Neural cell (in vitro differentiated cells): ENCODE data around the gene PBXIP1. TPM values are rescaled to one million over a fixed set of nuclear protein-coding genes. Genes with fewer than 3 reads are reported as not detected.

Experiments used
- H2AFZ ChIP-seq: fragments of 200-600, 300-800 bp; sonication (generic), shearing (Covaris generic); 2 replicates; pipeline ENCODE4 v1.6.0; 2014; ENCODE audit warnings: low read depth, mild to moderate bottlenecking, antibody characterized with exemption, low read length, moderate library complexity
- H3F3A ChIP-seq: fragments of 200-600 bp; shearing (Covaris generic); 2 replicates; pipeline ENCODE4 v1.6.1; 2016; ENCODE audit warnings: mild to moderate bottlenecking, moderate library complexity, mixed read lengths, antibody characterized with exemption, low read length; ENCODE audit not compliant: insufficient read depth, poor library complexity, severe bottlenecking
- H3K27ac ChIP-seq: fragments of 200-600, 300-800 bp; sonication (generic), shearing (Covaris generic); 2 replicates; pipeline ENCODE4 v1.5.1; 2014; ENCODE audit warnings: mild to moderate bottlenecking, low read length, moderate library complexity
- H3K27me3 ChIP-seq: fragments of 300-800, 200-600 bp; sonication (generic), shearing (Covaris generic); 2 replicates; pipeline ENCODE4 v1.6.0; 2014; ENCODE audit warnings: mild to moderate bottlenecking, low read depth, low read length, moderate library complexity; ENCODE audit not compliant: insufficient read depth
- H3K36me3 ChIP-seq: fragments of 300-800, 200-600 bp; sonication (generic), shearing (Covaris generic); 2 replicates; pipeline ENCODE4 v1.5.1; 2014; ENCODE audit warnings: mild to moderate bottlenecking, antibody characterized with exemption, low read length, moderate library complexity; ENCODE audit not compliant: insufficient read depth
- H3K4me2 ChIP-seq: fragments of 300-800, 200-600 bp; sonication (generic), shearing (Covaris generic); 2 replicates; pipeline ENCODE4 v1.6.0; 2014; ENCODE audit warnings: mild to moderate bottlenecking, low read length
- H3K4me3 ChIP-seq: fragments of 300-800, 200-600 bp; sonication (generic), shearing (Covaris generic); 2 replicates; pipeline ENCODE4 v1.5.1; 2014; ENCODE audit warnings: mild to moderate bottlenecking, low read length, moderate library complexity
- H3K79me2 ChIP-seq: fragments of 200-600 bp; shearing (Covaris generic); replicated peaks from 2 replicates; pipeline ENCODE4 v1.6.0; 2014; ENCODE audit warnings: mild to moderate bottlenecking, low read length, moderate library complexity; ENCODE audit not compliant: insufficient read depth
- H3K9ac ChIP-seq: fragments of 300-800, 200-600 bp; sonication (generic), shearing (Covaris generic); 2 replicates; pipeline ENCODE4 v1.6.1; 2016; ENCODE audit warnings: mild to moderate bottlenecking, low read length, mixed read lengths
- H3K9me2 ChIP-seq: fragments of 200-600 bp; shearing (Covaris generic); 2 replicates; pipeline ENCODE4 v1.6.1; 2016; ENCODE audit warnings: mild to moderate bottlenecking, low read length, mixed read lengths; ENCODE audit not compliant: insufficient read depth
- H3K9me3 ChIP-seq: fragments of 200-600, 300-800 bp; sonication (generic), shearing (Covaris generic); 2 replicates; pipeline ENCODE4 v1.6.1; 2016; ENCODE audit warnings: mild to moderate bottlenecking, mixed run types, low read length, moderate library complexity, mixed read lengths
- H4K20me1 ChIP-seq: fragments of 200-600 bp; shearing (Covaris generic); 2 replicates; pipeline ENCODE4 v1.6.1; 2016; ENCODE audit warnings: mild to moderate bottlenecking, mixed run types; ENCODE audit not compliant: insufficient read depth
- CTCF ChIP-seq: fragments of 450-650 bp; IDR thresholded peaks from 2 replicates; pipeline ENCODE4 v1.5.1; 2014; ENCODE audit warnings: antibody characterized with exemption, mild to moderate bottlenecking, moderate library complexity; ENCODE audit not compliant: poor library complexity, severe bottlenecking
- EP300 ChIP-seq: fragments of 450-650 bp; conservative IDR thresholded peaks from 2 replicates; pipeline ENCODE4 v1.6.1; 2014; ENCODE audit warnings: antibody characterized with exemption, mild to moderate bottlenecking, moderate library complexity; ENCODE audit not compliant: poor library complexity, severe bottlenecking
- EZH2 ChIP-seq: fragments of 200-600, 300-800 bp; shearing (Covaris generic), sonication (generic); IDR thresholded peaks from 2 replicates; pipeline ENCODE4 v1.6.1; 2014; ENCODE audit warnings: antibody characterized with exemption, low read length, borderline replicate concordance, mild to moderate bottlenecking; ENCODE audit not compliant: insufficient read depth, poor library complexity, severe bottlenecking
- MXI1 ChIP-seq: fragments of 450-650 bp; conservative IDR thresholded peaks from 2 replicates; pipeline ENCODE4 v1.6.1; 2014; ENCODE audit warnings: antibody characterized with exemption, mild to moderate bottlenecking; ENCODE audit not compliant: poor library complexity, severe bottlenecking
- POLR2AphosphoS5 ChIP-seq: IDR thresholded peaks from 2 replicates; pipeline ENCODE4 v1.6.1; 2012
- RAD21 ChIP-seq: fragments of 450-650 bp; conservative IDR thresholded peaks from 2 replicates; pipeline ENCODE4 v1.6.1; 2014; ENCODE audit warnings: antibody characterized with exemption, mild to moderate bottlenecking, moderate library complexity
- REST ChIP-seq: IDR thresholded peaks from 2 replicates; pipeline ENCODE4 v1.6.1; 2012; ENCODE audit warnings: borderline replicate concordance
- SMC3 ChIP-seq: fragments of 450-650 bp; conservative IDR thresholded peaks from 2 replicates; pipeline ENCODE4 v1.6.1; 2014; ENCODE audit warnings: antibody characterized with exemption, mild to moderate bottlenecking, moderate library complexity; ENCODE audit not compliant: poor library complexity
- TAF1 ChIP-seq: IDR thresholded peaks from 2 replicates; pipeline ENCODE4 v1.6.1; 2012; ENCODE audit warnings: low read depth
- polyA plus RNA-seq: library from polyadenylated mRNA; depleted of rRNA; stranded (reverse); fragments of >200 nt; gene quantifications from 2 replicates; pipeline ENCODE4 v1.2.3, GENCODE V29; 2014

Gene PBXIP1
- polyA plus RNA-seq, 1 donor from 2014 or later, result 5.4 TPM

GRCh38 chr1:154906621-154907081 is 49.2 kb downstream of the PBXIP1 start:
- H2AFZ ChIP-seq, result no peak overlapping the region
- no peak for TF ChIP-seq MXI1
- no peak for TF ChIP-seq EP300
- TF ChIP-seq SMC3, result no peak
- no peak for TF ChIP-seq CTCF
- TF ChIP-seq RAD21, result no peak
- no peak for TF ChIP-seq REST
- no peak for TF ChIP-seq POLR2AphosphoS5
- TF ChIP-seq TAF1, result no peak
- TF ChIP-seq EZH2, result no peak
- H3K9me2 ChIP-seq, result no peaks in the 10 kb centered on the region
- H3K27me3 ChIP-seq, result no peaks in the 10 kb centered on the region
- H3K79me2 ChIP-seq, result no peaks in the 10 kb centered on the region
- H3K27ac ChIP-seq, result no peak overlapping the region
- no peak overlapping the region for H3K9ac ChIP-seq
- H4K20me1 ChIP-seq, result no peaks in the 10 kb centered on the region
- no peak overlapping the region for H3K4me3 ChIP-seq
- H3F3A ChIP-seq, result no peaks in the 10 kb centered on the region
- H3K4me2 ChIP-seq, result no peak overlapping the region
- no peaks in the 10 kb centered on the region for H3K36me3 ChIP-seq
- peaks cover 3% of the 10 kb centered on the region for H3K9me3 ChIP-seq

- H3K27ac ChIP-seq, result no peak overlapping the region
- H3K9me3 ChIP-seq, result no peaks in the 10 kb centered on the region
- no peaks in the 10 kb centered on the region for H3F3A ChIP-seq
- H3K4me2 ChIP-seq, result no peak overlapping the region
- no peak overlapping the region for H3K9ac ChIP-seq
- no peaks in the 10 kb centered on the region for H3K36me3 ChIP-seq
- no peaks in the 10 kb centered on the region for H3K9me2 ChIP-seq
- no peak overlapping the region for H3K4me3 ChIP-seq
- no peak overlapping the region for H2AFZ ChIP-seq
- H3K27me3 ChIP-seq, result no peaks in the 10 kb centered on the region
- H4K20me1 ChIP-seq, result no peaks in the 10 kb centered on the region
- no peak for TF ChIP-seq REST
- TF ChIP-seq EZH2, result no peak
- TF ChIP-seq RAD21, result no peak
- TF ChIP-seq CTCF, result no peak
- no peak for TF ChIP-seq EP300
- TF ChIP-seq POLR2AphosphoS5, result no peak
- TF ChIP-seq MXI1, result no peak
- no peak for TF ChIP-seq SMC3
- TF ChIP-seq TAF1, result no peak
- no peaks in the 10 kb centered on the region for H3K79me2 ChIP-seq
Measured at GRCh38 chr1:154902938-154903566, 52.8 kb downstream of the PBXIP1 start.
